Gastroesophageal sphincter (tissue), 3 donors: Measurements from ENCODE around the gene C1orf198.
A peak's percentile ranks its signal among the peaks of the same experiment; 100 is the strongest.
"Not testable (repeated sequence)": the region's sequence is repeated elsewhere in the genome, so short reads cannot be mapped to it uniquely, and the experiment has no call there.

Source experiments
- CTCF ChIP-seq, 4 experiments: fragments of 200-600 bp in 2 of 4; fragments of 450-650 bp in 2 of 4; sonication (generic) in 1 of 4; IDR thresholded peaks; one replicate each; pipeline ENCODE4 v1.5.1; 2017 to 2019; ENCODE audit warnings: antibody characterized with exemption in 4 of 4, mild to moderate bottlenecking in 2 of 4, moderate library complexity in 2 of 4
- EP300 ChIP-seq: sonication (generic); formaldehyde crosslinking; IDR thresholded peaks from one replicate; pipeline ENCODE4 v1.6.1; 2017; ENCODE audit warnings: antibody characterized with exemption, mild to moderate bottlenecking
- POLR2A ChIP-seq, 2 donors: fragments of 450-650 bp; IDR thresholded peaks; one replicate each; pipeline ENCODE4 v1.6.1; 2017; ENCODE audit warnings: antibody characterized with exemption in 2 of 2, mild to moderate bottlenecking in 2 of 2, moderate library complexity in 1 of 2
- POLR2AphosphoS5 ChIP-seq: sonication (generic); formaldehyde crosslinking; IDR thresholded peaks from one replicate; pipeline ENCODE4 v1.6.1; 2017; ENCODE audit warnings: antibody characterized with exemption

GRCh38 chr1:230845184-230845583 is 23.1 kb downstream of the C1orf198 start:
- TF ChIP-seq POLR2AphosphoS5 = peak; percentile 24
- TF ChIP-seq CTCF (IDR thresholded peaks at IDR 0.05); EP300; POLR2A (IDR thresholded peaks at IDR 0.05): not testable (repeated sequence)
